HT-29 (cell line): ENCODE data around the gene CDH23. TPM values are rescaled to one million over a fixed set of nuclear protein-coding genes. Genes with fewer than 3 reads are reported as not detected.
A peak's percentile ranks its signal among the peaks of the same experiment; 100 is the strongest.
"Not testable (repeated sequence)": the region's sequence is repeated elsewhere in the genome, so short reads cannot be mapped to it uniquely, and the experiment has no call there.

ENCODE experiments used
- DNase-seq: peaks from one replicate; pipeline ENCODE4 v3.0.0-alpha.2; 2015; ENCODE audit warnings: low spot score
- total RNA-seq: library from RNA; depleted of rRNA; stranded (reverse); fragments of >200 nt; shearing (Covaris generic); gene quantifications from 2 replicates; pipeline ENCODE4 v1.2.3, GENCODE V29; 2014

The CDH23 gene
- total RNA-seq, 1 experiment from 2014 or later = 0.05 TPM

DNA sequence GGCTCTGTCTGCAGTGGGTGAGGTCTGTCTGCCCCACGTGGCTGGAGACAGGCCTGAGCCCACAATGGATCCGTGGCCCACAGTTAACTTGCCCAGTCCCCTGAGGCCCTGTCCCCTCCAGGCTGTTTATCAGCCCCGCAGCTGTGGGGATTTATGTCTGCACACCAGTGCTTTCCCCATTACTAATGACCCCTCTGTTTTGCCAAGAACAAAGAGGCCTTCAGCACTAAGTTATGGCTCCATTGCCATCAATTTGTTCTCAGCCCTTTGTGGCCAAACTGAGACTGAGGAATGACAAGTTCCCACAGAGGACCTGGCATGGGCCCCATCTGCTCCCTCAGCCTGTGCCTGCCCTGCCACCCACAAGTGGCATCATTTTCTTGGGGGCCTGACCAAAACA is 184.7 kb downstream of the CDH23 start:
- no peak for DNase-seq

DNA sequence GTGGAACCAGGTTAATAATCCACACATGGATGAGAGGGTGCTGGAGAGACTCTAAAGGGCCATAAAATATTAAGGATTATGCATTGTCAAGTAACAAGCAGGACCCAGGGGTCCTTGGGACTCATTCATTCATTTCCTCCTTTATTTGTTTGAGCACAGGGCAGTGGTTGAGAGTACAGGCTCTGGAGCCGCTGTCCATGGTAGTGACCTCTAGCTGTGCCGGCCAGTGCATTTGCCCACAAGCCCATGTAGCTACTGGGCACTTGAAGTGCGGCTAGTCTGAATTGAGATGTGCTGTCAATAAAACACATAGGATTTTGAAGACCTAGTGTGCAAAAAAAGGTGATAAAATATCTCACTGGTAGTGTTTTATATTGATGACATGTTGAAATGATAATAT is 185.3 kb downstream of the CDH23 start:
- DNase-seq = peak; percentile 31

DNA sequence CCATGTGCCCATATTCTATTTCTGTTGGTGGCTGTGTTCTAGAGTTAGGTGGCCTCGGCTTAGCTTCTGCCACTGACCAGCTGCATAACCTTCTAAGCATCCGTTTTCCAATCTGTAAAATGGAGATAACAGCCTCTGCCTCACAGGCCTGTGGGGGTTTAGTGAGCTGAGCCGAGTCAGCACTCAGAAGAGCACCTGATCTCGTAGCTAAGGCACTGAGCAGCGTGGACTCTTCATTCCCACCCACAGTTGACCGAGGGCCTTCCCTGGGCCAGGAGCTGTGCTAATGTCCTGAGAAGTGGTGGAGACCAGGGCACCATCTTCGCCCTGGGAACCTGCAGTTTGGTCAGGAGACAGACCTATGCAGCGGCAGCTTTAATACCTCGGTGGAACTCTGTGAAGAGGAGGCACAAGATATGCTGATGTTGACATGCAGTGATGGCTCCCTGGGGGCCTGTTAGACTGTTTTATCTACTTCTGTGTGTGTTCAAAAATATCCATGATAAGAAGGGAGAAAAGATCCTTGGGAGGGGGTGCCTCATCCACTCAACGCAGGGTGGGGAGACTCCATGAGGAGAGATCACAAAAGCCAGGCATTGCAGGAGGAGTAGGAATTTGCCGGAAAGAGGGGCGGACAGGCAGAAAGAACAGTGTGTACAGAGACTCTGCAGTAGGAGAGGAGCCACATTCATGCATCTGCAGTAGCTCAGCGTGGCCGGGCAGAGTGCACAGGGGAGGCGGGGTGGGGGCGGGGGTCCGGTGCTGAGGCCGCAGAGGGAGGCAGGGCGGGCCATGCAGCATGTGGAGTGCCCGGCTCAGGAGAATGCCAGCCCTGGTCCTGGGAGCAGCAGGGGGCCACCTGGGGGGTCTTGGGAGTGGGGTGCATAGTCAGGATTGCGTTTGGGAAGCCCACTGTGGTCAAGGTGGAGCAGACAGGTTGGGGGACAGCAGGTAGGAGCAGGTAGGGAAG is 186.1 kb downstream of the CDH23 start:
- no peak for DNase-seq

DNA sequence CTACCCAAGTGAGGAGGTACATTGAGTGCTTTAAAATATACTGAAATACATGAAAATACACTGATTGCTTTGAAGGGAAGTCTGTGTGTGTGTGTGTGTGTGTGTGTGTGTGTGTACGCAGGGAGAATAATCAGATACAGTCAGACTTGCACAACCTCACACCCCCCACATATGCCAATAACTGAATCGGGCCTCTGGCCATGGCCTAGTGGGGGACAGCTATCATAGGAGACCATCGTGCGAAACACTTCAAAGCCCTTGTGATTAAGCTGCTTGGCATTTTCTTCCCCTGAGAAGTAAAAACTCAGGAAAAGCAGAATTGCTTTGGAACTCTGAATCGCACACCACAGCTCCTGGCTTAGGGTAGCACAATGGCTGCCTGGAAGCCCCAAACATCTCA is 187.7 kb downstream of the CDH23 start:
- no peak for DNase-seq

DNA sequence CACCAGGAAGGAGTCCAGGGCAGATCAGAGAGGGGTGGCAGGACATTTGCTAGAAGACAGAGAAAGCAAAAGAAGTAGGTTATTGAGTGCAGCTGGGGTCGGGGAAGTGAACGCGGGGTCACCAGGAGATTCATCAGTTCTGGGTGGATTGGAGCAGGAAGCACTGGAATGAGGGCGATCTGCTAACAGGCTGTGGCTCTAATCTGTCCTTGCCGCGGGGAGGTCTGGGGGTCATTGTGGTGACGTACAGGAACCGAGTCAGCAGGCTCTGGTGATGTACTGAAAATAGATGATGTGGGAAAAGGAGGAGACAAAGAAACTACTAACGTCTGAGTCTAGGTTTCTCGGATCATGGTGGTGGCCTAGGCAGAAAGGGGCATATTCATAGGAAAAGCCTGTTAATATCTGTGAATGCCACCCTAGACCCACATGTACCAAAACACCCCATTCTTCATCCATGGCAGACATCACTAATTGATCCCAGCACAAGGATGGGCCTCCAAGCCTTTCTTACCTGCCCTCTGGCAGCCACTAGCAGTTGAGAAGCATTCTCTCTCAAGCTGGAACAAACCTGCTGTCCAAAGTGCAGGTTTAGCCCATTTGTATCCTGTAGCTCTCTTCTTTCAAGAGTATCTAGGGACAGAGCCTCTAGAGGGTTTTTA is 188.3 kb downstream of the CDH23 start:
- no peak for DNase-seq

DNA sequence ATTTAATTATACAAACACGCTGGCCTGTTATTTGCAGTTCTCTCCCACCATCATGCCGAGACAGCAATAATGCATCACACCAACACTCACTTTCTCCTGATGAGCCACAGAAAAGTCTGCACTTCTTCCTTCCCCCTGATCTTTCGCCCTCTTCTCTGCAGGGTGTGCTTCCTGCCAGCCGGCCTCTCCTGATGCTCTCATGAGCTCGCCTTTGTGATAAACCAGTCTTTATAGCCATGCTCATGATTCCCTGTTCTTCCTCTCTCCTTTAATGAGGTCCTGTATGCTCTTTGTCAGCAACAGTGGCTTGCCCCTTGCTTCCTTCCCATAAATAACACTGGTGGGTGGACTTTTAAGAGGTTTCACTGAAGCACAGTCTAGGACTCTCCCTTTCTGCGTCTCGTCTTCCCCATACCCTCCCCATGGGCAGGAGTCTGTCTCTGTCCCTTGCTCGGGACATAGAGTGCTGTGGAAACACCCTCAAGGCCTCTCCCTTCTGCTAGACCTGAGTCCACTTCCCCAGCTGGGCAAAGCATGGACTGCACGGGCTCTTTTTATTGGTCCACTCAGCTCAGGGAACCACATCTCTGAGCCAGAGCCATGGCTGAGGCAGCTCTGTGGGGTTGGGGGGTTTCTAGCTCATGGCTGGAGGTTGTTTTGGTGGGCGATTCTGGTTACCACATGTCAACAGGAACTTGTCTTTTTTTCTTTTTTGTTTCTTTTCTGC is 189.0 kb downstream of the CDH23 start:
- DNase-seq = no peak

DNA sequence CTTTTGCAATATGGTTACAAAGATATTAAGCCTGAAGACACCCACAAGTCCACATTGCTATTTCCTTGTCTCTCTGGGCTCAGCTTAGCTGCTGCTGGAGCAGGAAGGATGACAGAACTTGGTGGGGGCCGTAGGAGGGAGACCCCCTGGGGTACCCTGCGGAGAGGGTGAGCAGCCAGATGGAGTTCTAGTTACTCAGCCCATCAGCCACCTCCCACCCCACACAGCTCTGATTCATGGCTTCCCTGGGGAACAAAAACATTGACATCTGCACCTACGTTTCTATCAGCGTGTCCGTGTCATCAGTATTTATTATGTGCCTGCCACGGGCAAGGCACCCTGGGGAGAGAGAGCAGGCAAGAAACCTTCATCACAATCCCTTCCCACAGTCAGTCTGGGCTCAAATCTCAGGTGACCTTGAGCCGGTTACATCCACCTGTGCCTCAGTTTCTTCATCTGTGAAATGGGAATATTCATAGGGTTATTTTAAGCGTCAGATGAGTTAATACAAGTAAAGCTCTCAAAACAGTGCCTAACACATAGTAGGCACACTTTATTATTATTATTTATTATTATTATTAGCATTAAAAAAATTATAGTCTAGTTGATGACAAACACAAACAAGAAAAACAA is 191.3 kb downstream of the CDH23 start:
- DNase-seq = no peak

DNA sequence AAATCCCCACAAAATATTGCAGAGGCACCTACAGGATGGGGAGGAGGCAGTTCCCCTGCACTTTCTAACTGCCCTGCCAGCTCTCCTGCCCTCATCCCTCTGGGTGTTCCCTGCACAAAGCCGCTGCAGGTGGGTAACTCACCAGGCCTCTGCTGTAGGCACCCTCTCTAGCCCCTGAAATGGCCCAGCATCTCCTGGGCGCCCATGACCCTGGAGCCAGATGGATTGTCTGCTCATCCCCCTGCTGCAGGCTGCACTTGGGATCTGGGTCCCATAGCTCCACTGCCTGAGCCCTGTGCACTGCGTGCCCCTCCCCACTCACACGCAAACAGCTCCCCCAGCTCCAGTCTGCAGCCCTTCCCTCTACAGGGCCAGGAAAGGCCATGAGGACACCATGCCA is 192.0 kb downstream of the CDH23 start:
- DNase-seq = no peak

DNA sequence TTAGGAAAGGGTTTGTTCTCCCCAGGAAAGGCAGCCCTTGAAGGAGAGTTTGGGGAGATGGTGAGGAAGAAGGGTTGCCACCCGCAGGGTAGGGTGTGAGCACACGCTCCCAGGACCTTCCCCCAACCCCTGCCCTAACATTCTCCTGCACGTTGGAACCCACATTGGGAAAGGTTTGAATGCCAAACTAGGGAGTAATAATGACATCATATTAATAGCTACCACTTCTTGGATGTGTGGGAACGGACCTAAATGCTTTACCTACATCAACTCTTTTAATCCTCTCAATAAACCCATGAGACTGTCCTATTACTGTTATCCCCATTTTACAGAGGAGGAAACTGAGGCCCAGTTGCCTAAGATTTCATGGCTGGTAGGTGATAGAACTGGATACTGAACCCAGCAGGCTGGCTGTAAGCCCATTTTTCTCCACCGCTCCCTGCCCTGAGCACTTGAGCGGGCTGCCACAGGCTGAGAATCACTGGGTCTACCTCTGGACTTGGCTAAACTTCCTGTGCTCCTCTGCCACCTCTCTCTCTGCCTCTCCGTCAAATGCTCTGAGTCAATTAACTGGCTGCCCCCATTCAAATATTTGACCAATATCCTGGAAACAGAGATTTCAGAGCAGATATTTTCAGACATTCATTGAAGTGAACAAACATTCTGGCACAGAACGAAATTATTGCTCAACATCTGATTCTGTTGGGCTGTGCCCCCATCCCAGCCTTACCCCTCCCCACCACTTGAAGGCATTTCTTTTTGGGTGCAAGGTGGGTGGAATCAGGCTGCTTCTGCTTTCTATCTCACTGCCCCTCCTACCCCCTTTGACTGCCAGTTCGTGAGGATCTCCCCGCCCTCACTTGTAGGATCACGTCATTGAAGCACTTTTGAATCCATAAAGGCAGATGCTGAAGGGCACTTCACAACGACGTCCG is 193.2 kb downstream of the CDH23 start:
- no peak for DNase-seq

DNA sequence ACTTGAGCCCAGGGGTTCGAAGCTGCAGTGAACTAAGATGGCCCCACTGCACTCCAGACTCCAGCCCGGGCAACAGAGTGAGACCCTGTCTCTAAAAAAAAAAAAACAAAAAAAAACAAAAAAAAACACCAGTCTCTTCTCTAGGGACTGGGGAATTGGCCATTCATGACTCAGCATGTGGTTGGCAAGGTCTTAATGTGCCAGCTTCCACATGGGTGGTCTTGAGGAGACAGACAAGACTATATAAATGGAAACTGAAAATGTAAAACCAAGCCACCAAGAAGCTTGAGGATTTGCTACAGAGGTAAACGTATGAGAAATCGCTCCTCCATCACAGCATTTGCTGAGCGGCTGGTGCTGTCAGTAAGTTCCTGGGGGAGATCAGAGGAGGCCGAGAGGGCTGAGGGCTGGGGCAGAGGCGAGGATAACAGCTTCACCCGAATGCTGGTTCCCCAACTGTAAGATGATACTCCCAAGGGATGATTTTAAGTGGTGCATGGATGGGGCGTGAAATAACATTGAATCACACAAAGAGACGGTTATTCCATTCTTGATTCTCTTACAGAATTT is 194.1 kb downstream of the CDH23 start:
- no peak for DNase-seq

DNA sequence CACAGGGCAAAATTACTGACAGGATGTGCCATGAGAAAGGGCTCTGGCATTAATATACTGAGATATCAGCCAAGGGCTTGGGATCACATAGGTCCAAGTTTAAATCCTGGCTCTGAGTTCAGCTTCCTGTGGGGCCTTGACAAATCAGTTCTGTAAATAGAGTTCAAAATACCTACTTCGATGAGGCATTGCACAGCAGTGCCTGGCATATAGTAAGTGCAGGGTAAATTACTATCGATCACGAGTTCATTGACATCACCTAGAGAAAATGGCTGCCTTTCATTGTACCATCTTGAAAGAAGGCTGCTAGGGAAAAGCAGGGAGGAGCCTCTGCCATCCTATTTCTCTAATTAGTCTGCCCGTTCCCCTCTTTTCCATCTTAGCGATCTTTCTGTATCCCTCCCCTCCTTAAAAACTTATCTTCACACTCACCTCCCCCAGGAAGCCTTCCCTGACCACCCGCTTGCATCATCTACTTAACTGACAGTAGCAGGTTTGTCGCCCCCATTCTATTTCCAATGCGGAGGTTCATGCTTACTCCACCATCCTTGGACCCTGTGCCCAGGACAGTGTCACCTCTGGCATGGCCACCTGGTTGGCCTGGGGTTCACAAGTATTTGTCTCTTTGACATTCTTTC is 198.3 kb downstream of the CDH23 start:
- no peak for DNase-seq

DNA sequence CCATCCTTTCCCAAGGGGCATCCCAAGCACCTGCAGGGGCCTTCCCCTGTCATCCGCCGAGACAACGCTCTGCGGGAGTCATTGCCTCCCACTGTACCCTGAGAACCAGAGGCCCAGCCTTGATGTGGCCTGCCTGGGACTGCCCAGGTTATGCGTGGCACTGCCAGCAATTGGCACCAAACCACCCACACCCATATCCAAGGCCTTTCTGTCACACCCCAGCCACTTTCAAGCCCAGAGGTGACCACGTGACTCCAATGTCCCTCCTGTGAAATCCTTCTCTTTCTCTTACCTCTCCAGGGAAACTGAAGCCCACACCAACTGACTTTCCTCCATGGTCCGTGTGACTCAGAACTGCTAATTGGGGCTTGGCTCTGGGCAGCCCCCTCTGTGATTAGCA is 198.9 kb downstream of the CDH23 start:
- no peak for DNase-seq

DNA sequence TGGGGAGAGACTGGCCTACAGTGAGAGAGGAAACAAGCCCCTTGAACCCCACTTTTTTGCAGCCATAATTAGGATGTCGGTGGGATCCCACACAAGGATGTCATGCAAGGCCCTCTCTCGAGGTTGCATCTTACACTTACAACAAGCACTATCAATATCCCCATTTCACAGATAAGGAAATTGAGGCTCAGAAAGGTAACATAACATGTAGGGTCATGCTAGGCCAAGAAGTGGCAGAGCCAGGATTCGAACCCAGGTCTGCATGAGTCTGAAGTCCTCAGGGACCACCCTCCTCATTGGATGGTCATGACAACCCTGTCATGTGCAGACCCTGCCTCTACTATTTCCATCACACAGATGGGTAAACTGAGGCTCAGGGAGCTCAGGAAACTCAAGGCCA is 199.4 kb downstream of the CDH23 start:
- no peak for DNase-seq

DNA sequence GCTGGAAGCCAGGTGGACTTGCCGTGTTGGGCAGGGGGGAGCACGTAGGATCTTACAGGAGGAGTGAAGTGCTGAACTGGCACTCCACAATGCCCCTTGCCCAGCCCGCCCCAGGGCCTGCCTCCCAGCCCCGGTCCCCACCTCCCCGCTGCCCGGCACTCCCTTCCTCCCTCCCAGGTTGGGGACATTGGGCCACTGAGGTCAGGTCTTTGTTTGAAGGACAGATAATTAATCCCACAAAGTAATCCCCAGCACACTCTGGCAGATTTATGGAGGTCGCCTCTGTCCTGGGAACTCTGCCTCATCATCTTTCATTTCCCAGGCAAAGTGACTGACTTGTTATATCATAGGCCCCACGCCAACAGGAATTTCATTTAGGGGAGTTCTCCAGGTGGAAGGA is 200.0 kb downstream of the CDH23 start:
- no peak for DNase-seq

DNA sequence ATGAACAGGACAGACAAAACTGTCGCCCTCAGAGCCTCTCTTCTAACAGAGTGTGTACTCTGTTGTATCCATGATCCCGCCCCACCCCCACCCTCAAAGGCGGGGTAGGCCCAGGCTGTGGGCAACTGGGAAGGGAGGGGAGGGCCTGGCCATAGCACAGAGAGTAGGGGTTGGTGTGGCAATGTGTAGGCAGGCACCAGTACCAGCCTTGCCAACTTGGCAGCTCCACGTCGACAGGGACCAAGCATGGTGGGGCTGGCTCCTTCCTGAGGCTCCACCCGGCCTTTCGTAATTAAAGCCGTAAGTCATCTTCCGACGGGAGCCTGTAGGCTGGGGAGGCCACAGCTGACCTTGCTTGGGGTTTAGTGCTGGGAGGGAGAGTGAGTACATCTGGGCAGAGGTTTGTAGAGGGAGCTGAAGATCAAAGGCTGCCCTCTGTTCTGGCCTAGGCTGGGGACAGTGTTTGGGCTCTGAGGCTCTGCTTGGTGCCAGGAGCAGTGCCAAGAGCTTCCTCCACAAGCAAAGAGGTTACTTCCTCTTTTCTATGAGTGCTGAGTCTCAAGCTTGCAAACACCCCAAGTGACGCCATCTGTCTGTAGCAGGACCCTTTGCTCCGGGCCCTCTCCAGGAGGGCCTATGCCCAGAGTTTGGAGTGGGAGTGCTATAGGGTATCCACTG is 201.2 kb downstream of the CDH23 start:
- DNase-seq = no peak

DNA sequence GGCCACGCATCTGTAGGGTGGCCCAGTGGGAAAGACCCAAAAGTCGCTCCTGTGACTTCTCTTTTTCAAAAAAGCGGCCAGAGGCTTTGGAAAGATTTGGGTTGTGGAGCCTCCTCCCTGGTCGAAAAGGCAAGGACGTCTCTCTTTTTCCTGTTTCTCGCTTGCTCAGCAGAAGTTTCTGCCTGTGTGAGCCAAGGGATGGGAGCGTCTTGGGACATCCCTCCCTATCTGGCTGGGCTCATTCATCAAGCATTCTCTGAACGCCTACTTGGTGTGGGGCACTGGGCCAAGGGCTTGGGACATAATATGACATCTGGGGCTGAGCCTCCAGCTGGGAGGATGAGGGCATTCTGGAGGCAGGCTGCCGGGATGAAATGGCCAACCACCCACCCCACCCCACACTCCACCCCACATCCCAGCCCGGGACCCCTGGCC is 201.9 kb downstream of the CDH23 start:
- DNase-seq = no peak

DNA sequence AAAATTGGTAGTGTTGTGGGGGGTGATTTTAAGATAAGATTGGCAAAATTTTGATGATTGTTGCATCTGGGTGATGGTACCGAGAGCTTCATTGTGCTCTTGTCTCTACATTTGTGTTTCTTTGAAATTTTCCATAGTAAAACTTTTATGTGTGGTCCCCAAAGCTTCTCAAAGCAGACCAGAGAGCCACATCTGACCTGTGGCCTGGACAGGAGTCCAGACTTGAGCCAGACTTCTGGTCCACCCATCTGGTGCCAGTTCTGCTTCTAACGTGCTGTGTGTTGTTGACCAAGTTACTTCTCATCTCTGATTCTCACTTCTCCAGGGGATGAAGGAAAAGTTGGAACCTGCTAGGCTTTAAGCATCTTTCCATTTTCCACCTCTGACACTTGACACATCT is 202.8 kb downstream of the CDH23 start:
- DNase-seq = no peak

DNA sequence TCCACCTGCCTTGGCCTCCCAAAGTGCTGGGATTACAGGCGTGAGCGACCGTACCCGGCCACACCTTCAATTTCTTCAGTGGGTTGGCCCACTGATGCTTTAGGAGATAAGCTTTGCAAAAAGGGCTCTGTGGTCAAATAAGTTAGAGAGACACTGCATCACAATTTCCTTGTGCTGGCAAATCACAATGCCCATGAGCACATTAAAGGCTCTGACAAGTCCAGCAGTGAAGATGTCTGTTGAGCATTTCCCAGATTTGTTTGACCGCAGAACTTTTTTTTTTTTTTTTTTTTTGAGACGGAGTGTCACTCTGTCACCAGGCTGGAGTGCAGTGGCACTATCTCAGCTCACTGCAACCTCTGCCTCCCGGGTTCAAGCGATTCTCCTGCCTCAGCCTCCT is 203.5 kb downstream of the CDH23 start:
- not testable (repeated sequence) for DNase-seq

DNA sequence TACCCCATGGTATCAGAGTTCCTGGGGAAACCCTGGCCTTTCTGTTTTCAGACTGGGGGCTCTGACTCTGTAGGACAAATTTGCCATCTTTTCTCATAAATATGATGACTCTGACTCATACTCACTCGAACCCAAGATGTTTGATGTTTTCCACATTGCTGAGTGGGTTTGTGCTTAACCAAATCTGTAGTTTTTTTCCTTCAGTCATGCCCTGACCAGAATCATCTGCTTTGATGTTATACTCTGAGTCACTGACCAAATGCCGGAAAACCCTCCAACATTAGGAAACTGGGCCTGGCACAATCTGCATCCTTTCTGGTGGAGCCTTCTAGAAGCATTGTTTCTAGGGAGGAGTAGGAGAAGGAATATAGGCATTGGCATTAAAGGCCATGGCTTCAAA is 204.1 kb downstream of the CDH23 start:
- DNase-seq = no peak
